Esophagus (tissue), 2 donors: ENCODE results near the gene RCOR1. TPM values are rescaled to one million over a fixed set of nuclear protein-coding genes. Genes with fewer than 3 reads are reported as not detected.

Source experiments
- H3K27ac ChIP-seq, 2 donors: one replicate each; pipeline ENCODE4 v1.5.1; 2013; ENCODE audit warnings: low read depth in 2 of 2, mild to moderate bottlenecking in 2 of 2, inconsistent platforms in 1 of 2, low read length in 1 of 2, moderate library complexity in 1 of 2
- H3K27me3 ChIP-seq, 2 donors: one replicate each; pipeline ENCODE4 v1.6.1; 2013; ENCODE audit warnings: low read length in 2 of 2, control low read depth in 1 of 2, mild to moderate bottlenecking in 1 of 2; ENCODE audit not compliant: insufficient read depth in 2 of 2, control insufficient read depth in 1 of 2
- H3K36me3 ChIP-seq, 2 donors: one replicate each; pipeline ENCODE4 v1.6.1; 2013; ENCODE audit warnings: low read length in 1 of 2; ENCODE audit not compliant: control insufficient read depth in 2 of 2, insufficient read depth in 2 of 2
- H3K4me1 ChIP-seq, 2 donors: one replicate each; pipeline ENCODE4 v1.6.1; 2013; ENCODE audit warnings: low read length in 1 of 2; ENCODE audit not compliant: control insufficient read depth in 2 of 2, insufficient read depth in 2 of 2
- H3K4me3 ChIP-seq, 2 donors: one replicate each; pipeline ENCODE4 v1.5.1; 2013; ENCODE audit warnings: low read length in 2 of 2, mild to moderate bottlenecking in 2 of 2, low read depth in 1 of 2, moderate library complexity in 1 of 2
- H3K9me3 ChIP-seq, 2 donors: one replicate each; pipeline ENCODE4 v1.6.1; 2013; ENCODE audit warnings: mild to moderate bottlenecking in 2 of 2, low read depth in 1 of 2, low read length in 1 of 2, moderate library complexity in 1 of 2; ENCODE audit not compliant: control insufficient read depth in 2 of 2, insufficient read depth in 1 of 2
- WGBS, 2 donors: extraction: QIAGEN DNeasy Blood & Tissue Kit; methylation state at CpG; one replicate each; pipeline ENCODE4 v1.1.7; 2013; 5-methylcytosine and 5-hydroxymethylcytosine counted together
- polyA plus RNA-seq, 2 donors: library from polyadenylated mRNA; stranded (reverse); fragments of 200-250 nt; gene quantifications; one replicate each; pipeline ENCODE4 v1.2.3, GENCODE V29; 2013
- donor health status: healthy with polysubstance abuse.
- donor health status: Bipolar disorder and iron deficiency.

Gene RCOR1
- polyA plus RNA-seq, 2 donors, result 11.8 to 19.3 TPM

DNA sequence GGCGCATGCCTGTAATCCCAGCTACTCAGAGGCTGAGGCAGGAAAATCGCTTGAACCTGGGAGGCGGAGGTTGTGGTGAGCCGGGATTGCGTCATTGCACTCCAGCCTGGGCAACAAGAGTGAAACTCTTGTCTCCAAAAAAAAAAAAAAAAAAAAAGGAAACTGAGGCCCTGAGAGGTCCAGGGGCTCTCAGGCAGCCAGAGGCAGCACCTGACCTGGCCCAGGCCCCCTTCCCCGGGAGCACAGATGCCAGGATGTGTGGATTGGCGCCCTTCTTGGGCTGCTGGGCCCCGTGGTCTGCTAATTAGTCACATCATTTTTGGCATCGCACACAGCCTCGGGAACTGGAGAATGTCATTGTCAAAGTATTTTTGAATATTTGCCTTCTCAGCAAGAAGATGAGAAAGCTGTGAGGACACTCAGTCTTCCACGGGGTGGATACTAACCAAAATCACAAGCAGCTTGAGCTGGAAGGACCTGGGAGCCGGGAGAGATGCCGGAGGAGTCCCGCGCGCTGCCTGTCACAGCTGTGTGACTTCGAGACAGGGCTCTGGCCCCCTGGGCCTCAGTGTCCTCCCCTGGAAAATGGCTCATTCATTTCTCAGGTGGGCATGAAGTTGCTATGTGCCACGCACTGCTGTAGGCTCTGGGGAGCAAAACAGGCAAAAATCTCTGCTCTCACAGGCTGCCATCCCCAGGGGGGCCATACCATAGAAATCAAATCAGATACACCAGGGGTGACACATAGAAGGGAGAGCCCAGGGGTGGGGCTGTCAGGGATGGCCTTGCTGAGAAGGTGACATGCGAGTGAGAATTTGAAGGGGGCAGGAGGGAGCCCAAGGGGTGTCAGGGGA is 12.5 kb upstream of the RCOR1 start:
- Histone ChIP-seq H3K27ac (peak overlapping the region in 1 of 2 donors; percentile 25), H3K27me3 (no peaks in the 10 kb centered on the region)
- 67 to 81% methylated on average over 19 of the region's 19 CpGs for WGBS, 2 donors

DNA sequence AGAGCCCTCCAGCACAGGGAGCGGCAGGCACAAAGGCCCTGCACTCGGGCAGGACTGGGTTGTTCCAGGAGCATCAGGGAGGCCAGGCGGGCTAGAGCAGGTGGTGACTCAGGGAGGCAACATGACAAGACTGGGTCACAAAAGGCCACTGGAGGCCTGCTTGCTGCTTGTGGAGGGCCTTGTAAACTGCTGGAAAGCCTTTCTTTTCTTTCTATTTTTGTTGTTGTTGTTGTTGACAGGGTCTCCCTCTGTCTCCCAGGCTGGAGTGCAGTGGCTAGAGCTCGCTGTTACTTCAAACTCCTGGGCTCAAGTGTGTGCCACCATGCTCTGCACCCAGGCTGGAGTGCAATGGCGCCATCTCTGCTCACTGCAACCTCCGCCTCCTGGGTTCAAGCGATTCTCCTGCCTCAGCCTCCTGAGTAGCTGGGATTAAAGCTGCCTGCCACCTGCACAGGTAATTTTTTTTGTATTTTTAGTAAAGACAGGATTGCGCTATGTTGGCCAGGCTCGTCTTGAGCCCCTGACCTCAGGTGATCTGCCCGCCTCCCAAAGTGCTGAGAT is 11.8 kb upstream of the RCOR1 start:
- WGBS, 2 donors, result 89 to 90% methylated on average over 10 of the region's 10 CpGs
- Histone ChIP-seq H3K27me3 (no peaks in the 10 kb centered on the region), H3K4me1 (peaks cover 0 to 9% of the 10 kb centered on the region in 2 donors), H3K4me3 (no peak overlapping the region), H3K9me3 (no peaks in the 10 kb centered on the region), H3K27ac (peak overlapping the region in 1 of 2 donors; percentile 25), H3K36me3 (no peaks in the 10 kb centered on the region)

More for the DNA sequence above, 12.5 kb upstream of the RCOR1 start:
- Histone ChIP-seq H3K9me3 (no peaks in the 10 kb centered on the region), H3K4me1 (peaks cover 0 to 2% of the 10 kb centered on the region in 2 donors), H3K36me3 (no peaks in the 10 kb centered on the region), H3K4me3 (no peak overlapping the region)

DNA sequence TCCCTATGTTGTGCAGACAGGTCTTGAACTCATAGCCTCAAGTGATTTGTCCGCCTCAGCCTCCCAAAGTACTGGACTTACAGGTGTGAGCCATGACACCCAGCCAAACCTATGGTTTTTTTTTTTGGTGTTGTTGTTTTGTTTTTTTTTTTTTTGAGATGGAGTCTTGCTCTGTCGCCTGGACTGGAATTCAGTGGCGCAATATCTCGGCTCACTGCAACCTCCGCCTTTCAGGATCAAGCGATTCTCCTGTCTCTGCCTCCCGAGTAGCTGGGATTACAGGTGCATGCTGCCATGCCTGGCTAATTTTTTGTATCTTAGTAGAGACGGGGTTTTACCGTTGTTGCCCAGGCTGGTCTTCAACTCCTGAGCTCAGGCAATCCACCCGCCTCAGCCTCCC is 11.3 kb upstream of the RCOR1 start:
- Histone ChIP-seq H3K4me3 (no peak overlapping the region), H3K27ac (no peak overlapping the region), H3K4me1 (peaks cover 0 to 11% of the 10 kb centered on the region in 2 donors), H3K36me3 (no peaks in the 10 kb centered on the region), H3K9me3 (no peaks in the 10 kb centered on the region), H3K27me3 (no peaks in the 10 kb centered on the region)
- WGBS, 2 donors, result 90 to 97% methylated on average over 10 of the region's 10 CpGs

DNA sequence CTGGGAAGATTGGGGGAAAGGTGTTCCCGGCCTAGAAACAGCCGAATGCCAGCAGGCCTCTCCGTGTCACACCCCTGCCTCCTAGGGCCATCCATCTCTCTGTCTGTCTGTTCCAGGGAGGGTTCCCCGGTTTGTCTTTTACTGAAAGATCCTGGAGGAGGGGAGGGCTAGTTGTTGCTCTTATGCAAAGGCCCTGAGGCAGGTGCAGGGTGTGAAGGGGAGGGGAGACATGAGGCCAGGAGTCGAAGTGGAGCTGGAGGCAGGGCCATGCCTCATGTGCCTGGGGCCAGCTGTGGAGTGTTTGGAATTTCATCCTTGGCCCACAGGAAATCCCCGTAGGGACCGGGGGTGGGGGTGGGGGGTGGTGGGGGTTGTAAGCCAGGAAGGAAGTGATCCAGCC is 8.7 kb upstream of the RCOR1 start:
- Histone ChIP-seq H3K9me3 (no peaks in the 10 kb centered on the region), H3K4me3 (no peak overlapping the region), H3K36me3 (no peaks in the 10 kb centered on the region), H3K27me3 (no peaks in the 10 kb centered on the region), H3K4me1 (peaks cover 0 to 11% of the 10 kb centered on the region in 2 donors), H3K27ac (no peak overlapping the region)
- WGBS, 2 donors, result 48 to 57% methylated on average over 7 of the region's 7 CpGs

DNA sequence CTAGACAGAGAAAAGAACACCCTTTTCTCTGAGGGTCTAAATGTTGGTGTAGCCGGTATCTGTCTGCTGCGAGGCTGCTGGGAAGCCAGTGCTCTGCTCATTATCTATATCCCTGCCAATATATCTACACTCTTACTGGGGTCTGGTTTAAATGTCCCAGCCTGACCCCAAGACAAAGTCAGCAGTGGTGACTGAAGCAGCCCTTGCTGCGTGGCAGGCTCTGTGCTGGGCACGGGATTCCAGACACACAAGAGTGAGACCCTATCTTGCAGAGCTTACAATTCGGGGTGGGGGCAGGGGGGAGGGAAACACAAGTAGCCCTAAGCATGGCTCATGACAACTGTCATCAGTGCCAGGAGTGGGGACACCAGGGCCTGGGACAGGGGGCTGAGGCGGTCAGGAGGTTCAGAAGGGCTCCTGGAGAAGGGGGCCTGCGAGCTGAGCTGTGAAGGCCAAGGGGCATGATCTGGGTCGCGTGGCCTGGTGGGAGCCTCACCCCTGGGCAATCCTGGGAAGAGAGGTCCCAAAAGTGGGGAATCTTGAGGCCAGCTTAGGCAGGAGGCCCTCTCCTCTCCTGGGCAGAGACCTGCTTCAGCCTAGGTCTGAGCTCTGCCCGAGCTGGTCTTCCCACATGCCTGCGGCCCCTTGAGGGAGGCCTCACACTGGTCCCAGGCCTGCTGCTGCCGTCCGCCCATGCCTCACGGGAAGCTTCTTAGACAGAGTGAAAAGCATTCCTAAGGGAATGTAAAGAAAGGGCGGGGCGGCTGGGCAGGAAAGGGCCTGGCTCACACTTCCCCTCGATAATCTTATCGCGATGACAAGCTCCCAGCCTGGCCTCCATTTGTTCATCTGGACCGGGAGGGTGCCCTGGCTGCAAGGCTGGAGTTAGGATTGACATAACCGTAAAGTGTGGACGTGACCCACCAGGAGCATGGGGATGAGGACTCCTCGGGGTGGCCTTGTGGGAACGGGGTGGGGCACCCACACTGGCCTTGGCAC is 7.3 kb upstream of the RCOR1 start:
- 62 to 69% methylated on average over 24 of the region's 24 CpGs for WGBS, 2 donors
- Histone ChIP-seq H3K4me3 (no peak overlapping the region), H3K27me3 (no peaks in the 10 kb centered on the region), H3K4me1 (peaks cover 0 to 9% of the 10 kb centered on the region in 2 donors), H3K27ac (peak overlapping the region in 1 of 2 donors; percentile 3), H3K36me3 (no peaks in the 10 kb centered on the region), H3K9me3 (no peaks in the 10 kb centered on the region)

DNA sequence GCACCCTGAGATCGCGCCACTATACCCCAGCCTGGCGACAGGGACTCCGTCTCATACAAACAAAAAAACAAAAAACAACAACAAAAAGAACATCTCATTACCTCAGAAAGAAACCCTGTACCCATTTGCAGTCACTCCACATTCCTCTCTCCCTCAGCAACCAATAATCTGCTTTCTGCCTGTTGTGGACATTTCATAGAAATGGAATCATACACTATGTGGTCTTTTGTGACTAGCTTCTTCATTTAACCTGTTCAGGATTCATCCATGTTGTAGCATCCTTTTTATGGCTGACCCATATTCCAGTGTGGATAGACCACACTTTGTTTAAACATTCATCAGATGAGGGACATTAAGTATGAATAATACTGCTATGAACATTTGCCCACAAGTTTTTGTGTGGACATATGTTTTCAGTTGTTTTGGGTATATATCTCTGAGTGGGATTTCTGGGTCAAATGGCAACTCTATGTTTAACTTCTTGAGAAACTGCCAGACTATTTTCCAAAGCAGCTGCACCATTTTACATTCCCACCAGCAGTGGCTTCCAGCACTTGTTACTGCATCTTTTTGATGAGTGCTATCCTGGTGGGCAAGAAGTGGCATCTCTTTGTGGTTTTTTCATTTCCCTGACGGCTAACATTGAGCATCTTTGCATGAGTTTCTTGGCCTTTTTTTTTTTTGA is 5.9 kb upstream of the RCOR1 start:
- WGBS, 2 donors, result 82 to 91% methylated on average over 5 of the region's 5 CpGs
- Histone ChIP-seq H3K9me3 (no peaks in the 10 kb centered on the region), H3K36me3 (no peaks in the 10 kb centered on the region), H3K27me3 (no peaks in the 10 kb centered on the region), H3K27ac (no peak overlapping the region), H3K4me1 (peaks cover 0 to 12% of the 10 kb centered on the region in 2 donors), H3K4me3 (no peak overlapping the region)

DNA sequence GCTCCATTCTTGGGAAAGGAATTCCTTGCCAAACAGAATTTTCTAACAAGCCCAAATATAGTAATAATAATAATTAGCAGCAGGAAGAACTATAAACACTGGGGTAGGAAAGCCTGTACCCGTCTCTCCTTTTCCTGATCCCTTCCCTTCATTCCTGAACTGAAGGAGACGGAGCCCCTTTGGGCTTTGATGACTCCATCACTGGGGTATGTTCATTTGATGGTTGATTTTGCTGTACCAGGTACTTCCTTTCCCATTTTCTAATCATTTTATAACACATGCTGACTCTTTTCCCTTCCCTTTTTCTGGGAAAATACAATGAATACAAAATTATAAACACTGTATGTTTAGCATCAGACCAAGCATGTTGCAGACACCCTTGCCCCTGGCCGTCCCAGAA is 3.6 kb upstream of the RCOR1 start:
- Histone ChIP-seq H3K27ac (no peak overlapping the region), H3K4me1 (peaks cover 0 to 12% of the 10 kb centered on the region in 2 donors), H3K4me3 (no peak overlapping the region), H3K27me3 (no peaks in the 10 kb centered on the region), H3K36me3 (no peaks in the 10 kb centered on the region), H3K9me3 (no peaks in the 10 kb centered on the region)
- WGBS, 2 donors, result 58 to 69% methylated on average over 3 of the region's 3 CpGs

DNA sequence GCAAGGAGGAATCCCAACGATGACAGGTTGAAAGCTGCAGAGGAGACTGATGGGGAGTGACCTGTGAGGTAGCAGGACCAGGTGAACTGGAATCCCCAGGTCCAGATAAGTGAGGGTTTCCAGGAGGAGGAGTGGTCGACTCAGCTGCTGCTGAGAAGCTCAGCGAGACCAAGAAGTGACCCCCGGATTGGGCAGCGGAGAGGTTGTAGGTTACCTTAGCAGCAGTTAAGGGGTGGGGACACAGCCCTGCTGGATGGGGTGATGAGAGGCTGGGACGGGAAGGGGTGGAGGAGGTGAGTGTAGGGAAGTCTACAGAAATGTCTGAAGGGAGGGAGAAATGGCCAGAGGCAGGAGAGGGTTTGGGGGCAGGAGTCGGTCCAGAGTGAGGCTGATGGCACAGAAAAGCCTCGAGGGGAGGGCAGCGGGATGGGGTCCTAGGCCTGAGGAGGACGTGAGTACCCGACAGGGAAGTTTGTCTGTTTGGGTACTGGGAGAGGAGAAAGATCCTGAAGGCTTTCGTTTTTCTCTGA is 2.6 kb upstream of the RCOR1 start:
- Histone ChIP-seq H3K27ac (peak overlapping the region in 1 of 2 donors; percentile 85), H3K27me3 (no peaks in the 10 kb centered on the region), H3K4me1 (peaks cover 0 to 12% of the 10 kb centered on the region in 2 donors), H3K4me3 (no peak overlapping the region), H3K9me3 (no peaks in the 10 kb centered on the region), H3K36me3 (no peaks in the 10 kb centered on the region)
- 73 to 76% methylated on average over 12 of the region's 12 CpGs for WGBS, 2 donors
